WERI-Rb-1 (cell line): Measurements from ENCODE around the gene EXOC8.

Experiments
- DNase-seq: peaks from one replicate; pipeline ENCODE4 v3.0.0-alpha.2; 2020
- H3K27ac ChIP-seq: fragments of 250-450 bp; sonication (Bioruptor Pico); 2 replicates; pipeline ENCODE4 v1.5.1; 2020; ENCODE audit warnings: mild to moderate bottlenecking, moderate library complexity
- H3K27me3 ChIP-seq: fragments of 250-450 bp; sonication (Bioruptor Pico); 2 replicates; pipeline ENCODE4 v1.5.1; 2021; ENCODE audit warnings: mild to moderate bottlenecking, low read depth, moderate library complexity; ENCODE audit not compliant: insufficient read depth, severe bottlenecking
- H3K36me3 ChIP-seq: fragments of 250-450 bp; sonication (Bioruptor Pico); 2 replicates; pipeline ENCODE4 v1.5.1; 2020; ENCODE audit warnings: mild to moderate bottlenecking, moderate library complexity
- H3K4me3 ChIP-seq: 2 replicates; pipeline ENCODE4 v1.5.1; 2011; ENCODE audit warnings: low read depth, mild to moderate bottlenecking, control low read depth, low read length
- H3K9me3 ChIP-seq: fragments of 250-450 bp; sonication (Bioruptor Pico); 2 replicates; pipeline ENCODE4 v1.5.1; 2021; ENCODE audit warnings: mild to moderate bottlenecking, moderate library complexity; ENCODE audit not compliant: severe bottlenecking
- TF ChIP-seq, protein P1 (sequence below): IDR thresholded peaks from 2 replicates; pipeline ENCODE4 v1.5.1; 2011; ENCODE audit warnings: low read depth, mild to moderate bottlenecking, control low read depth, inconsistent platforms, low read length

Gene EXOC8

DNA sequence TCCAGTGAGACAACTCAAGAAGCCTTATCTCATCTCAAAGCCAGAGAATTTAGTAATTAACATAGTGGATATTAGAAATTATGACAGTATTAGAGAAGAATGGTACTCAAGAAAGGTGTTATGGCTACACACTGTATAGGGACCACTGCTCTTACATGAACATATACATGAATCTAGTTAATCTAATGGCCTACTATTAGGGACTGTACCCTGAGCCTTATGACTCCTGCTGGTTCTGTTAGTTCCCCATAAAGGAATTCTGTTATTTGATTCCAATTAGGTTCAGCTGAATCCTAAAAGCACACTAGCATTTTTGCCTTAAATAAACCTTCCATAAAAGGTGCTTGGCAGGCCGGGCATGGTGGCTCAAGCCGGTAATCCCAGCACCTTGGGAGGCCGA is 44.8 kb upstream of the EXOC8 start:
- H3K27me3 ChIP-seq = no peaks in the 10 kb centered on the region

DNA sequence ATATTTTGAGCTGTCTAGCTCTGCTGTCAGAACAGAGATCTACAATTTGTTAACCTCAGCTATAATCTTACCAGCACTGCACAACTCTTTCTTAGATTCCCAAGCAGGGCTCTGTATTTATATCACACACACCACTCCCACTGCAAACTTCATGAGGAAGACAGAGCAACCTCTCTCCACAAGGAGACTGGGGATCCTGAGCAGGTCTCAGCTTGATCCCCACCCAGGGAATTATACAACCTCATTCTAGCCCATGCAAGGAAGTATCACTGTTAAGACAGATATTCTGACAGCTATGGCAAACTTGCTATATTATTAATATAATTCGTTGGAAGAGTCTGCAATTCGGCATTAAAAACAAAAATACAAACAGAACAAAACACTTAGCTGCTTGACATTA is 44.1 kb upstream of the EXOC8 start:
- TF ChIP-seq, protein P1, sequence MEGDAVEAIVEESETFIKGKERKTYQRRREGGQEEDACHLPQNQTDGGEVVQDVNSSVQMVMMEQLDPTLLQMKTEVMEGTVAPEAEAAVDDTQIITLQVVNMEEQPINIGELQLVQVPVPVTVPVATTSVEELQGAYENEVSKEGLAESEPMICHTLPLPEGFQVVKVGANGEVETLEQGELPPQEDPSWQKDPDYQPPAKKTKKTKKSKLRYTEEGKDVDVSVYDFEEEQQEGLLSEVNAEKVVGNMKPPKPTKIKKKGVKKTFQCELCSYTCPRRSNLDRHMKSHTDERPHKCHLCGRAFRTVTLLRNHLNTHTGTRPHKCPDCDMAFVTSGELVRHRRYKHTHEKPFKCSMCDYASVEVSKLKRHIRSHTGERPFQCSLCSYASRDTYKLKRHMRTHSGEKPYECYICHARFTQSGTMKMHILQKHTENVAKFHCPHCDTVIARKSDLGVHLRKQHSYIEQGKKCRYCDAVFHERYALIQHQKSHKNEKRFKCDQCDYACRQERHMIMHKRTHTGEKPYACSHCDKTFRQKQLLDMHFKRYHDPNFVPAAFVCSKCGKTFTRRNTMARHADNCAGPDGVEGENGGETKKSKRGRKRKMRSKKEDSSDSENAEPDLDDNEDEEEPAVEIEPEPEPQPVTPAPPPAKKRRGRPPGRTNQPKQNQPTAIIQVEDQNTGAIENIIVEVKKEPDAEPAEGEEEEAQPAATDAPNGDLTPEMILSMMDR = no peak
- no peak for DNase-seq
- no peaks in the 10 kb centered on the region for H3K9me3 ChIP-seq
- no peak overlapping the region for H3K27ac ChIP-seq
- H3K36me3 ChIP-seq = no peaks in the 10 kb centered on the region
- H3K27me3 ChIP-seq = no peaks in the 10 kb centered on the region
- H3K4me3 ChIP-seq = no peak overlapping the region

More for the DNA sequence above, 44.8 kb upstream of the EXOC8 start:
- Histone ChIP-seq H3K9me3 (no peaks in the 10 kb centered on the region), H3K27ac (no peak overlapping the region), H3K36me3 (no peaks in the 10 kb centered on the region), H3K4me3 (no peak overlapping the region)
- DNase-seq = no peak
- TF ChIP-seq, protein P1 = no peak

DNA sequence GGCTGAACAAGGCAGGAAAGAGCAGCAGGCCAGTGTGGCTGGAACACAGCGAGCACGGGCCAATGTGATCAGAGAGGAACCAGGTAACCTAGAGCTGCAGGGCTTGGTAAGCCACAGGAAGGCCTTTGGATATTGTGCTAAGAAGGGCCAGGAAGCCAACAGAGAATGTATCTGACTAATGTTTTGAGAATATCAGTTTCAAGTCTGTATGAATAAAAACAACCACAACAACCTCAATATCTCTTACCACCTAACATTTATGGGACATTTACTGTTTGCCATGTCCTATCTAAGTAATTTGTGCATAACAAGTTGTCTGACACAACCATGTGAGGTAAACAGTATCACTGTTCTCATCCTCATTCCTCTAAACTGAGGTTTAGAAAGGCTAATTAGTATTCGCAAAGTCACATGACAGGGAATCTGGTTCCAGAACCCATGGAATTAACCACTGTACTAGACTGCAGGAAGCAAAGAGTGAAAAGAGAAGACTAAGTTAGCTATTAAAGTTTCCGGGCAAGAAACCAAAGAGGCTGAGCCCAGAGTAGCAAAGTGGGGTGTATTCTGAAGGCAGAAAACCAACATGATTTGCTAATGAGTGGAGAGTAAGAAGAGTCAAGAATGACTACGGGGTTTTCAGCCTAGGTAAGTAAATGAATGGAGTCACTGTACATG is 39.4 kb upstream of the EXOC8 start:
- H3K27me3 ChIP-seq = no peaks in the 10 kb centered on the region
- TF ChIP-seq, protein P1 = no peak
- H3K4me3 ChIP-seq = no peak overlapping the region
- no peaks in the 10 kb centered on the region for H3K9me3 ChIP-seq
- H3K36me3 ChIP-seq = no peaks in the 10 kb centered on the region
- no peak for DNase-seq
- no peak overlapping the region for H3K27ac ChIP-seq

DNA sequence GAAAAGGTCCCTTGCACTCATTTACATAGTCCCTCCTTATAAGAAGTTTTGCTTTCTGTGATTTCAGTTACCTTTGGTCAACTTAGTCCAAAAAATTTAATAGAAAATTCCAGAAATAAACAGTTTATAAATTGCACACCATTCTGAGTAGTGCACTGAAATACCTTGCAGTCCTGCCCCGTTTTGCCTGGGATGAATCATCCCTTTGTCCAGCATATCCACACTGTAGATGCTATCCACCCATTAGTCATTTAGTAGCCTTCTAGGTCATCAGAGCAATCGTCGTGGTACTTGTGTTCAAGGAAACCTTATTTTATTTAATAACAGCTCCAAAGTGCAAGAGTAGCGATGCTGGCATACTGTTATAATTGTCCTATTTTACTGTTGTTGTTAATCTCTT is 38.4 kb upstream of the EXOC8 start:
- H3K27me3 ChIP-seq = no peaks in the 10 kb centered on the region
- no peak overlapping the region for H3K4me3 ChIP-seq
- H3K9me3 ChIP-seq = no peaks in the 10 kb centered on the region
- no peak overlapping the region for H3K27ac ChIP-seq
- TF ChIP-seq, protein P1 = no peak
- DNase-seq = no peak
- no peaks in the 10 kb centered on the region for H3K36me3 ChIP-seq

DNA sequence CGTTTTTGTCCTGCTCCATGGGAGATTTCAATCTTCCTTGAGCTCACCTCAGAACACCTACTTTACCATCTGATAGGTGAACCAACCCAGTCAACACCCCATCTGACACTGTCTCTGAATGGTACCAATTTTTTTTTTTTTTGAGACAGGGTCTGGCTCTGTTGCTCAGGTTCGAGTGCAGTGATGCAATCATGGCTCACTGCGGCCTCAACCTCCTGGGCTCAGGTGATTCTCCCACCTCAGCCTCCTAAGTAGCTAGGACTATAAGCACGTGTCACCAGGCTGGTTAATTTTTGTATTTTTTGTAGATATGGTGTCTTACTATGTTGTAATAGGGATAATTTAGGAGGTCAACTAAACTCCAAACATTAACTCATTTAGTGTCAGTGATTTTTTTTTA is 36.7 kb upstream of the EXOC8 start:
- H3K9me3 ChIP-seq = no peaks in the 10 kb centered on the region
- H3K27ac ChIP-seq = no peak overlapping the region
- TF ChIP-seq, protein P1 = no peak
- no peaks in the 10 kb centered on the region for H3K36me3 ChIP-seq
- DNase-seq = no peak
- no peaks in the 10 kb centered on the region for H3K27me3 ChIP-seq
- H3K4me3 ChIP-seq = no peak overlapping the region

DNA sequence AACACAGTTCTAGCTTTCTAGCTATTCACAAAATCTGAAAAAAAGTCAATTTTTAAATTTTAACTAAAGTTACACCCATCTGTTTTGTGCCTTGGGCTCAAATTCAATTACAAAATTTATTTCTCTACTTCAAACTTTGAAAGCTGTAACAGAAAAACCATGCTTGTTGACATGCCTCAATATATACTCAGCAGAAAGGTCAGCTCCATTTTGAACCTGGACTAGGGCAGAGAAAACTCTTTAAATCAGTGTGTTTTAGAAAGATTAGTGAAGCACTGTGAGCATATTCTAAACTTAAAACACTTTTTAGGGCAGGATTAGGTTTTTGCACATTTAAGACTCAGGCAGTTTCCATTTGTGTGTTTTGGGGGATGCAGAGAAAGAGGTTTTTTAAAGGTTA is 34.8 kb upstream of the EXOC8 start:
- DNase-seq = no peak
- H3K9me3 ChIP-seq = no peaks in the 10 kb centered on the region
- no peaks in the 10 kb centered on the region for H3K27me3 ChIP-seq
- TF ChIP-seq, protein P1 = no peak
- H3K27ac ChIP-seq = no peak overlapping the region
- no peak overlapping the region for H3K4me3 ChIP-seq
- H3K36me3 ChIP-seq = no peaks in the 10 kb centered on the region
